GM12891 (cell line): ENCODE results near the gene TCEAL3.

ENCODE experiments used
- DNase-seq: peaks from one replicate; pipeline ENCODE4 v3.0.0; 2011; ENCODE audit warnings: low spot score; ENCODE audit not compliant: insufficient read length
- FAIRE-seq: peaks from 2 replicates; lab custom pipeline; 2011; peaks lifted over from hg19 to GRCh38; lab: Jason Lieb, UNC
- PAX5 ChIP-seq: IDR thresholded peaks from 2 replicates; pipeline ENCODE4 v1.6.1; 2011; ENCODE audit warnings: low read length, moderate library complexity, mild to moderate bottlenecking; ENCODE audit not compliant: insufficient read depth, severe bottlenecking
- POLR2A ChIP-seq: IDR thresholded peaks from 2 replicates; pipeline ENCODE4 v1.6.1; 2011; ENCODE audit warnings: low read depth, low read length, control low read depth
- POLR2AphosphoS5 ChIP-seq: IDR thresholded peaks from 2 replicates; pipeline ENCODE4 v1.6.1; 2011; ENCODE audit warnings: low read depth, low read length, control low read depth
- POU2F2 ChIP-seq: IDR thresholded peaks from 2 replicates; pipeline ENCODE4 v1.6.1; 2011; ENCODE audit warnings: low read depth, mild to moderate bottlenecking, control low read depth, low read length, moderate library complexity
- SPI1 ChIP-seq: IDR thresholded peaks from 2 replicates; pipeline ENCODE4 v1.6.1; 2011; ENCODE audit warnings: low read depth, low read length, control low read depth
- TAF1 ChIP-seq: IDR thresholded peaks from 2 replicates; pipeline ENCODE4 v1.6.1; 2011; ENCODE audit warnings: low read depth, low read length, control low read depth

TCEAL3 gene

DNA sequence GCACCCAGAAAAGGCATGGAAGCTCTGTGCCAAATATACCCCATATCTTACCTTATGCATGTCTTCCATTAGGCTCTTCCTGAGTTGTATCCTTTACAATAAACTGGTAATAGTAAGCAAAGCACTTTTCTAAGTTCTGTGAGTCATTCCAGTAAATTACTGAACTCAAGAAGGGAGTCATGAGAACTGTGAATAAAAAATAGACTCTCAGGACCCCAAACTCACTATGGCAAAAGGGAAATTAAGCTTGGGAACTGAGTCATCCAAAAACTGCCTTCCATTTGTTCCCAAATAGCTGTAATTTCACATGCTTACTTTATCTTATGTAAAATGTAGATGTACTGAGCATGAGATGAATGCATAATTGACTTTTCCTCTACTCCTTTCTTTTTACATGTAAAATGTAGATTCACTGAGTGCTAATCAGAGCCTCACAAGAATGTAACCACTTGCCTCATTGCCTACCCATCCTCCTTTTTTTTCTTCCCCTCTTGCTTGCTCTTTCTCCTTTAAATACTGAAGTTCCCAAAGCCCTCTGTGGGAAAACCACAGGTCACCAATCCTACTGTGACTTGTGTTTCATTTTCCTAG, 8.1 kb downstream of the TCEAL3 start:
- DNase-seq (no peak), FAIRE-seq (no peak)
- TF ChIP-seq POU2F2 (no peak), POLR2A (no peak)

DNA sequence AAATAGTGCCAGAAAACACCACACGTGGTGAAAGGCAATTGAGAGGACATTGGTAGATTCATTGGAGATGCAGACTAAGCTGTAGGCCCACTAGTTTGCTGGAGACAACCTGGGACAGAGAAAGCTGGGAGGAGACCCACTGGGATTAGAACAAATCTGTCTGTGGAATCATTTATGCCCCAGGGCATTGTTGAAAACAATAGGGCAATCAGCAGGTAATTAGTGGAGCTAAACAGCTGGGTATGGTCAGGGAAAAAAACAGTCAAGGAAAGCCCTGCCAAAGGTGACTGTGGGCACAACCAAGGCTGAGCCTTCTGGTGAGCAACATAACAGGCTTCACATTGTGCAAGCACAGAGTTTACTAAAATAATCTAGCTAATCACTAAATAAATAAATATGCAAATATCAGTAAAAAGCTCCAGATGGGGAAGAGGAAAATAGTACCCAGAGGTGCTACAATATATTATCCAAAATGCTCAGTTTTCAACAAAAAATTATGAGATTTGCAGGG, 9.0 kb downstream of the TCEAL3 start:
- FAIRE-seq (peak; percentile 45), DNase-seq (no peak)
- no peak for TF ChIP-seq POU2F2
- TF ChIP-seq SPI1, result no peak
- TF ChIP-seq TAF1, result no peak
- no peak for TF ChIP-seq PAX5
- TF ChIP-seq POLR2A, result no peak
- no peak for TF ChIP-seq POLR2AphosphoS5

DNA sequence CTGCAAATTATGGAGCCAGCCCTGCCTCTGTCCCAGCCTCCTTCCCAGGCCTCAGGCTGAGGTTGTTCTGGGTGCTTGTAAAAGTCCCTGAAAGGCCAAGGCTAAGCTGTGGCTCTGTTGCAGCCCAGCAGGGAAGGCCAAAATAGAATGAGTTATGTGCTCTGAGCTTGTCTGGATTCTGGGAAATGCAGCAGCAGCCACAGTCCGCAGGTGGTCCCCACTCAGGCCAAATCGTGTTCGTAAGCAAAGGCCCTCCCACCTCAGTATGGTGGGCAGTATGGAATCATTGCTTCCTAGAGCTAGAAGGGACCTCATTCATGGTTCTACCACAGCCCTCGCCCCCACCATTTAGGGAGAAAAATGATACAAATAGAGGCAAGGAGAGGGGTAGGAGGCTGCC, 16.3 kb downstream of the TCEAL3 start:
- no peak for DNase-seq
- FAIRE-seq, result peak; percentile 69
- TF ChIP-seq POLR2AphosphoS5 (no peak), TAF1 (no peak), SPI1 (no peak), PAX5 (no peak), POLR2A (no peak), POU2F2 (no peak)

DNA sequence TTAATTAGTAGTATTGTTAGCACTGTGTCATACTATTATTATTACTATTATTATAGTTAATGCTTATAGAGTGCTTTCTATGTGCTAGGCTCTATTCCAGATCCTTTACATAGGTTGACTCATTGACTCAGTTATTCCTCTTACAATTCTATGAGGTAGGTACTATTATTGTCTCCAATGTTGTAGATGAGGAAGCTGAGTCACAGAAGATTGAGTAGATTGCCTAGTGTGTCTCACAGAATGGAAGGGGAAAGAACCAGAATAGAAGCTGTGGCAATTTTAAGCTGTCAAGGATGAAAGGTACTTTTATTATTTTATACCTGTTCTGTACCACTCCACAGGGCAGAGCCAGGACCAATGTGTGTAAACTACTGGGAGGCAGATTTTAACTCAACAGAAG, 19.1 kb downstream of the TCEAL3 start:
- no peak for TF ChIP-seq TAF1
- TF ChIP-seq POU2F2, result no peak
- TF ChIP-seq SPI1, result no peak
- no peak for TF ChIP-seq POLR2AphosphoS5
- no peak for TF ChIP-seq PAX5
- TF ChIP-seq POLR2A, result no peak
- DNase-seq, result no peak
- no peak for FAIRE-seq

DNA sequence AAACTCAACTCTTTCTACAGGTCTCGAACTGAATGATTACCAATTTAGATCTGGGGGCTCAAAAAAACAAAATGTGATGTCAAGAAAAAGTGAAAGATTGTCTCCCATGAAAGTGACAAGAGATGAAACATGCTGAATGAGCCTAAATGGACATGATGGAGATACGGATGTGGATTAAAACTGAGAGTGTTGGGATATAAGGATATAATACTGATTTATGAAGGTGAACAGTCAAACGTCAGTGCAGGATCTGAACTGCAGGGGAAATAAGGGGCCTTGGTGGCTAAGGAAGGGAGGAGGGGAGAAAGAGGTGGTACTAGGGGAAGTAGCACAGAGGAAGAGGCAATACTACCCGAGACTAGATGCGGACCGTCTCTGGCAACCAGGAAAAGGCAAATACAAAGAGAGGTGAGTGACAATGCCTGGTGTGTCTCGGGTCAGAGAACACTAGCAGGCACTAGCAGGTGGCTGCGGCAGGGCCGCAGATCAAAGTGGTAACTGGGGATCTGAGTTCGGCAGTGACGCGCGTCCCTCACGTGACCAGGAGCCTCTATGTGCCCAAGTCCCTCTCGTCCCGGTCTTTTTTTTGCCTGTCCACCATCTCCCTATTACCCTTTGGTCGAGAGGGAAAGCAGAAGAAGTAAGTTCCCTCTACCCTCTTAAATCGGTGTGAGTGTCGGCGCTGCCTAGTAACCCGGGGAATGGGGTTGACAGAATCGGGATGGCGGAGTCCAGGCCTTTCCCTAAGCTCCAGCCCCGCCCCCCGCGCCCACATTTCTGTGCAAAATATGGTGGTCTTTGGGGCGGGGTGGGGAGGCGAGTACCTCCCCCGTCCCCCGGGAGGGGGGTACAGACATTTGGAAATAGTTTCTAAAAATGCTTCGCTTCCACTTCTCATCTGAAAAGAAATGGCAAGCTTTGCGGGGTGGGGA, 20.9 kb downstream of the TCEAL3 start, which contains the start of gene TCEAL1:
TSS of gene TCEAL1 (plus strand) at position 590 of the 932 bp plus-strand sequence. CDS start 942 bp downstream, outside the sequence.
- DNase-seq (no peak), FAIRE-seq (peak; percentile 86)
- TF ChIP-seq SPI1 (no peak), POLR2A (peak; percentile 67), POU2F2 (no peak), POLR2AphosphoS5 (0 out of 2 replicates have a peak, but pooled peaks have one; percentile 3), PAX5 (no peak)

DNA sequence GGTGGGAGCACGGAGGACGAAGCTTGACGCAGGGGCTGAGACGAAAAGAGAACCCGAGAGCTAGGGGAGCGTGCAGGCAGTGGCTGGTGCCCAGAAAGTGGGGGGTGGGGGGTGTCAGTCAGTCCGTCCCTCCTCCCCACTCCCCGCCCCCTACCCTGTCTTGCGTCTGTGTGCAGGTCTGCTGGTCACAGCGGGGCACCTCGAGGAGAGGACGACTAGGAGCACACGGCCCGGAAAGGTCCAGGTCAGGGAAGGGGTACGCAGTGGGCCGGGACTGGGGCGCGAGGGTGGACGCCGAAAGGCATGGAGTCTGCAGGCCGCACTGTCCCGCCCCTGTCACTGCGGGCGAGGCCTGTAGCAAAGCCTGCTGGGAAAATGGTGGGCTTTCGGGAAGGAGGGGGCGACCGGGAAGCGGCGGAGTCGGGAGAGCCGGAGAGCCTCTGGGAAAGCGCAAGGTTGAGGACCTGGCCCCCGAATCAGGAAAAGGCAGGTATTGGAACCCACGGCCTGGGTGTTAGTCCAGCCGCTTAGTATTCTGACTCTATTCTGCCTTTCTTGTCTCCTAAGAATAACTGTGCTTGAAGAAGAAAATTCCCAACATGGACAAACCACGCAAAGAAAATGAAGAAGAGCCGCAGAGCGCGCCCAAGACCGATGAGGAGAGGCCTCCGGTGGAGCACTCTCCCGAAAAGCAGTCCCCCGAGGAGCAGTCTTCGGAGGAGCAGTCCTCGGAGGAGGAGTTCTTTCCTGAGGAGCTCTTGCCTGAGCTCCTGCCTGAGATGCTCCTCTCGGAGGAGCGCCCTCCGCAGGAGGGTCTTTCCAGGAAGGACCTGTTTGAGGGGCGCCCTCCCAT, 21.8 kb downstream of the TCEAL3 start:
- TF ChIP-seq PAX5 (no peak), POLR2A (peak; percentile 62; the same call in 1 of the 2 replicates)
- FAIRE-seq (peak; percentile 31), DNase-seq (no peak)

DNA sequence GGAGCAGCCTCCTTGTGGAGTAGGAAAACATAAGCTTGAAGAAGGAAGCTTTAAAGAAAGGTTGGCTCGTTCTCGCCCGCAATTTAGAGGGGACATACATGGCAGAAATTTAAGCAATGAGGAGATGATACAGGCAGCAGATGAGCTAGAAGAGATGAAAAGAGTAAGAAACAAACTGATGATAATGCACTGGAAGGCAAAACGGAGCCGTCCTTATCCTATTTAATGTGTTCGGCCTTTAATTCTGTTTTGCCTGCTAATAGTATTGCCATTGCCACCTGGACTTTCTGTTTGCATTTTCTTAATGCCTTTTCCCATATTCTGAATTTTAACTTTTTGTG, 22.4 kb downstream of the TCEAL3 start:
- TF ChIP-seq POLR2AphosphoS5 (no peak), SPI1 (no peak), PAX5 (no peak), POLR2A (no peak)
- no peak for FAIRE-seq
- no peak for DNase-seq

DNA sequence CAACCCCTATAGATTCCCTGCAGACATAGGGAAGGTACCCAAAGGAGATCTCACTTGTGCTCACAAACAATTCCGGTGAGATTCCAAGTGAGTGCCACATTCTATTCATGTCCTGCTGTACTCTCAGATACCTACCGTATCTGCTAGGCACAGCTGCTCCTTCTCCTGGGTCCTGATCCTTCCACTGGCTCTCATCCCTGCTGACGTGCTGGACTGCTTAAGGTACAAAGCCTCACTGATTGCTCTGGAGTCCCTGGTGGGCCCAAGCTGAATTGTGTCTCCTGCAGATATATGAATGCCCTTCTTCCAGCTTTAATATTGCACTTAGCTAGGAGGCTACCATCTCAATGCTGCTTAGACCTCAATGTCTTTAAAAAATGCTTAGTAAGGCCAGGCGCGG, 23.4 kb downstream of the TCEAL3 start:
- DNase-seq (no peak), FAIRE-seq (no peak)
- TF ChIP-seq SPI1, result no peak
- no peak for TF ChIP-seq PAX5
- no peak for TF ChIP-seq POLR2A
- no peak for TF ChIP-seq TAF1
- no peak for TF ChIP-seq POLR2AphosphoS5

DNA sequence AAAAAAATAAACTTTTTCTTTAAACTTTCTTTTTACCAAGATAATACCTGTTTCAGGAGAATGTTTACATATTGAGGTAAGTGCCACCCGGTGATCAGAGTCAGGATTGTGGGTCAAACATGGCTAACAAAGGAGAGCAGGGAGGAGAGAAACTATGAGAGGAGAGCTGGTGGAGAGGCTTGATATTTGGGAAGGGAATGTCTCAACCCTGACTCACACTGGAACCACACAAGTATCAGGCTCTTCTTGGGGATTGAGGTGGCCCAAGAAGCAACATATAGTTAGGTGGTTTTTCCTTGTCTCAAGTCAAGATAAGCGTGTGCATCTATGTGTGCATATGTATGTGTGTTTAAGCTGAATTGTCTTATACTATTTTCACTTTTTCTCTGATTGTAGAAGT, 27.7 kb downstream of the TCEAL3 start:
- no peak for FAIRE-seq
- no peak for DNase-seq
- no peak for TF ChIP-seq POLR2A
- TF ChIP-seq POLR2AphosphoS5, result no peak
- no peak for TF ChIP-seq SPI1
- TF ChIP-seq POU2F2, result no peak
- no peak for TF ChIP-seq PAX5
